Hepatocyte (in vitro differentiated cells): ENCODE measurements around the gene ZSCAN2.

Experiments used
- CTCF ChIP-seq: fragments of 200-600 bp; sonication (generic); IDR thresholded peaks from 2 replicates; pipeline ENCODE4 v1.5.1; 2016; ENCODE audit warnings: antibody characterized with exemption, mild to moderate bottlenecking; ENCODE audit not compliant: poor library complexity
- EZH2 ChIP-seq: fragments of 200-600 bp; sonication (generic); IDR thresholded peaks from 2 replicates; pipeline ENCODE4 v1.6.1; 2016; ENCODE audit warnings: antibody characterized with exemption, mild to moderate bottlenecking, borderline replicate concordance
- EZH2phosphoT487 ChIP-seq: fragments of 200-600 bp; sonication (generic); IDR thresholded peaks from one replicate; pipeline ENCODE4 v1.6.1; 2018; ENCODE audit warnings: antibody characterized with exemption, mild to moderate bottlenecking, low read depth, moderate library complexity; ENCODE audit not compliant: unreplicated experiment, severe bottlenecking

GRCh38 chr15:84616235-84616634 is 15.4 kb downstream of the ZSCAN2 start:
- TF ChIP-seq CTCF: no peak
- TF ChIP-seq EZH2: no peak
- TF ChIP-seq EZH2phosphoT487: no peak
